Loucy (cell line): Measurements from ENCODE around the gene EIF2B4.

Experiments
- H2AFZ ChIP-seq: fragments of 200-600 bp; sonication (generic); 2 replicates; pipeline ENCODE4 v1.6.0; 2016; ENCODE audit warnings: antibody characterized with exemption, mild to moderate bottlenecking, low read length, moderate library complexity
- H3F3A ChIP-seq: fragments of 200-600 bp; 2 replicates; pipeline ENCODE4 v1.6.0; 2016; ENCODE audit warnings: antibody characterized with exemption, low read depth, mild to moderate bottlenecking
- H3K27me3 ChIP-seq: fragments of 200-600 bp; sonication (generic); 2 replicates; pipeline ENCODE4 v1.6.1; 2014; ENCODE audit warnings: low read length, mild to moderate bottlenecking; ENCODE audit not compliant: insufficient read depth, poor library complexity, severe bottlenecking
- H3K36me3 ChIP-seq: fragments of 200-600 bp; sonication (generic); 2 replicates; pipeline ENCODE4 v1.6.1; 2016; ENCODE audit warnings: low read length; ENCODE audit not compliant: insufficient read depth
- H3K4me1 ChIP-seq: fragments of 200-600 bp; sonication (generic); 2 replicates; pipeline ENCODE4 v1.5.1; 2014; ENCODE audit warnings: low read length, mild to moderate bottlenecking; ENCODE audit not compliant: insufficient read depth, poor library complexity, severe bottlenecking
- H3K4me2 ChIP-seq: fragments of 200-600 bp; sonication (generic); 2 replicates; pipeline ENCODE4 v1.6.0; 2014; ENCODE audit warnings: antibody characterized with exemption, low read length, low read depth, mild to moderate bottlenecking; ENCODE audit not compliant: poor library complexity, severe bottlenecking
- H3K4me3 ChIP-seq: fragments of 200-600 bp; sonication (generic); 2 replicates; pipeline ENCODE4 v1.5.1; 2014; ENCODE audit warnings: low read length, mild to moderate bottlenecking, mixed read lengths; ENCODE audit not compliant: poor library complexity, severe bottlenecking
- H3K79me2 ChIP-seq: fragments of 200-600 bp; sonication (generic); 2 replicates; pipeline ENCODE4 v1.6.1; 2014; ENCODE audit warnings: low read length; ENCODE audit not compliant: insufficient read depth
- H3K9ac ChIP-seq: fragments of 200-600 bp; sonication (generic); 2 replicates; pipeline ENCODE4 v1.6.0; 2014; ENCODE audit warnings: mild to moderate bottlenecking, low read depth, low read length, moderate library complexity; ENCODE audit not compliant: poor library complexity, severe bottlenecking
- H3K9me2 ChIP-seq: fragments of 200-600 bp; sonication (generic); replicated peaks from 2 replicates; pipeline ENCODE4 v1.6.1; 2016; ENCODE audit warnings: low read depth, low read length, mixed read lengths
- H3K9me3 ChIP-seq: fragments of 200-600 bp; sonication (generic); 2 replicates; pipeline ENCODE4 v1.6.1; 2014; ENCODE audit warnings: mild to moderate bottlenecking, antibody characterized with exemption, low read length, low read depth; ENCODE audit not compliant: insufficient read depth
- H4K20me1 ChIP-seq: fragments of 200-600 bp; sonication (generic); 2 replicates; pipeline ENCODE4 v1.6.0; 2014; ENCODE audit warnings: antibody characterized with exemption, low read length, mild to moderate bottlenecking; ENCODE audit not compliant: insufficient read depth, poor library complexity, severe bottlenecking
- CTCF ChIP-seq: fragments of 200-600 bp; sonication (generic); conservative IDR thresholded peaks from 2 replicates; pipeline ENCODE4 v1.5.1; 2014; ENCODE audit warnings: mild to moderate bottlenecking, antibody characterized with exemption, low read length
- EZH2phosphoT487 ChIP-seq: fragments of 200-600 bp; IDR thresholded peaks from 2 replicates; pipeline ENCODE4 v1.6.1; 2018; ENCODE audit warnings: antibody characterized with exemption, mild to moderate bottlenecking, moderate library complexity, borderline replicate concordance

Gene EIF2B4

GRCh38 chr2:27379836-27380625 lies 9.9 kb upstream of the EIF2B4 start:
- no peaks in the 10 kb centered on the region for H3K9me2 ChIP-seq
- H3F3A ChIP-seq: peaks cover 7% of the 10 kb centered on the region
- H3K9ac ChIP-seq: peak overlapping the region; percentile 62
- no peaks in the 10 kb centered on the region for H3K79me2 ChIP-seq
- no peak overlapping the region for H2AFZ ChIP-seq
- H3K9me3 ChIP-seq: no peaks in the 10 kb centered on the region
- H3K4me3 ChIP-seq: peak overlapping the region; percentile 75
- H3K4me1 ChIP-seq: no peaks in the 10 kb centered on the region
- H4K20me1 ChIP-seq: no peaks in the 10 kb centered on the region
- H3K27me3 ChIP-seq: no peaks in the 10 kb centered on the region
- H3K4me2 ChIP-seq: peak overlapping the region; percentile 60
- H3K36me3 ChIP-seq: peaks cover 86% of the 10 kb centered on the region; the same call in 1 of the 2 replicates
- no peak for TF ChIP-seq EZH2phosphoT487
- no peak for TF ChIP-seq CTCF

- Histone ChIP-seq H3K4me2 (peak overlapping the region; percentile 60), H4K20me1 (no peaks in the 10 kb centered on the region), H3K4me1 (no peaks in the 10 kb centered on the region), H2AFZ (no peak overlapping the region), H3K9me2 (no peaks in the 10 kb centered on the region), H3F3A (peaks cover 7% of the 10 kb centered on the region), H3K9me3 (no peaks in the 10 kb centered on the region), H3K9ac (no peak overlapping the region), H3K79me2 (no peaks in the 10 kb centered on the region), H3K4me3 (peak overlapping the region; percentile 75), H3K36me3 (peaks cover 86% of the 10 kb centered on the region; the same call in 1 of the 2 replicates), H3K27me3 (no peaks in the 10 kb centered on the region)
- TF ChIP-seq CTCF: no peak
- TF ChIP-seq EZH2phosphoT487: no peak
Observed at GRCh38 chr2:27379383-27379835, 9.3 kb upstream of the EIF2B4 start.

GRCh38 chr2:27378809-27379290 lies 8.7 kb upstream of the EIF2B4 start:
- H3K4me1 ChIP-seq: no peaks in the 10 kb centered on the region

More at GRCh38 chr2:27378809-27379290, 8.7 kb upstream of the EIF2B4 start:
- H4K20me1 ChIP-seq: no peaks in the 10 kb centered on the region
- no peaks in the 10 kb centered on the region for H3K27me3 ChIP-seq
- no peak overlapping the region for H3K4me3 ChIP-seq
- 0 out of 2 replicates have a peak, but pooled peaks cover under 1% of the 10 kb centered on the region for H3K79me2 ChIP-seq
- H3F3A ChIP-seq: peaks cover 7% of the 10 kb centered on the region
- H2AFZ ChIP-seq: no peak overlapping the region
- H3K36me3 ChIP-seq: peaks cover 82% of the 10 kb centered on the region; the same call in 1 of the 2 replicates
- H3K9me3 ChIP-seq: no peaks in the 10 kb centered on the region
- no peak overlapping the region for H3K4me2 ChIP-seq
- no peak overlapping the region for H3K9ac ChIP-seq
- no peak for TF ChIP-seq EZH2phosphoT487
- no peak for TF ChIP-seq CTCF
- H3K9me2 ChIP-seq: no peaks in the 10 kb centered on the region
